22Rv1 (cell line): ENCODE measurements around the gene IMPG1.

Source experiments
- ZFX ChIP-seq: fragments of 450-650 bp; IDR thresholded peaks from 2 replicates; pipeline ENCODE4 v1.6.1; 2017; ENCODE audit warnings: antibody characterized with exemption, borderline replicate concordance
- TF ChIP-seq, protein P1 (sequence below): fragments of 450-650 bp; IDR thresholded peaks from 2 replicates; pipeline ENCODE4 v1.5.1; 2017; ENCODE audit warnings: mild to moderate bottlenecking

DNA sequence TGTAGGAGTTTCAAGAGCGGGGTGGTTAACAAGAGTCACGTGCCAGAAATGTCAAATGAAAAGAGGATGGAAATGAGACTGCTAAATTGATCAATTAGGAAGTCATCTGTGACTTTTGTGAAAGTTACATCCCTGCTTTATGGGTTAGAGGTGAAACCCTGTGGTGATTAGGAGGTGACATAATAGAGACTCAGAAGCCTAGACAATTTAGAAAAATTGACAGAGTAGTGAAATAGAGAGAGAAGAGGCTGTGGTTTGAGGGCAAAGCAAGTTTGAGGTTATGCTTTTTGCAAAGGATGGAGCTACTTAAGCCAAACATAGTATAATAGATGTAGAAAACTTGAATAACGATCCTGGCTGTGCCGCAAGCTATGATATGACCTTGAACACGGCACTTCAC, 71.8 kb downstream of the IMPG1 start:
- TF ChIP-seq ZFX, result no peak
- TF ChIP-seq, protein P1, sequence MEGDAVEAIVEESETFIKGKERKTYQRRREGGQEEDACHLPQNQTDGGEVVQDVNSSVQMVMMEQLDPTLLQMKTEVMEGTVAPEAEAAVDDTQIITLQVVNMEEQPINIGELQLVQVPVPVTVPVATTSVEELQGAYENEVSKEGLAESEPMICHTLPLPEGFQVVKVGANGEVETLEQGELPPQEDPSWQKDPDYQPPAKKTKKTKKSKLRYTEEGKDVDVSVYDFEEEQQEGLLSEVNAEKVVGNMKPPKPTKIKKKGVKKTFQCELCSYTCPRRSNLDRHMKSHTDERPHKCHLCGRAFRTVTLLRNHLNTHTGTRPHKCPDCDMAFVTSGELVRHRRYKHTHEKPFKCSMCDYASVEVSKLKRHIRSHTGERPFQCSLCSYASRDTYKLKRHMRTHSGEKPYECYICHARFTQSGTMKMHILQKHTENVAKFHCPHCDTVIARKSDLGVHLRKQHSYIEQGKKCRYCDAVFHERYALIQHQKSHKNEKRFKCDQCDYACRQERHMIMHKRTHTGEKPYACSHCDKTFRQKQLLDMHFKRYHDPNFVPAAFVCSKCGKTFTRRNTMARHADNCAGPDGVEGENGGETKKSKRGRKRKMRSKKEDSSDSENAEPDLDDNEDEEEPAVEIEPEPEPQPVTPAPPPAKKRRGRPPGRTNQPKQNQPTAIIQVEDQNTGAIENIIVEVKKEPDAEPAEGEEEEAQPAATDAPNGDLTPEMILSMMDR, result no peak
